ENCODE data around the gene ISLR.
"Not testable (repeated sequence)": the region's sequence is repeated elsewhere in the genome, so short reads cannot be mapped to it uniquely, and the experiment has no call there.

Gene ISLR

DNA sequence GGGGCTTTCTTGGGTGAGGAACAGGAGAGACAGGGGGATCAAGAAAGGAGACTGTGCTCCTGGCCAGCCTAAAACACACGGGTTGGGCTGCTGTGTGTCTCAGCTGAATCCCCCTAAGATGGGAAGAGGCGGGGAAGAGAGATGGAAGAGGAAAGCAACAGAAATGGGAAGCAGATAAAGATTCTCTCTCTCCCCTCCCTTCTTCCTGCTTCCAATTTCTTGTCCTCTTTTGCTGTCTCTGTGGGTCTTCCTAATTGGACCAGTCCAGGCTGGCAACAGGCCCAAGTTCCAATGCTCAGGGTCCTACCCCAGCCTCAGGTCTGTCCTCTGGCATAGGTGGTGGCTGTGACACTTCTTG lies 36.0 kb upstream of the ISLR start:
- DNase-seq = no peak

- DNase-seq = no peak
Observed at GRCh38 chr15:74138642-74139041, 34.9 kb upstream of the ISLR start.

- DNase-seq = no peak
Observed at GRCh38 chr15:74141591-74141990, 31.9 kb upstream of the ISLR start.

GRCh38 chr15:74144153-74144775 lies 29.2 kb upstream of the ISLR start:
- no peak for DNase-seq

DNA sequence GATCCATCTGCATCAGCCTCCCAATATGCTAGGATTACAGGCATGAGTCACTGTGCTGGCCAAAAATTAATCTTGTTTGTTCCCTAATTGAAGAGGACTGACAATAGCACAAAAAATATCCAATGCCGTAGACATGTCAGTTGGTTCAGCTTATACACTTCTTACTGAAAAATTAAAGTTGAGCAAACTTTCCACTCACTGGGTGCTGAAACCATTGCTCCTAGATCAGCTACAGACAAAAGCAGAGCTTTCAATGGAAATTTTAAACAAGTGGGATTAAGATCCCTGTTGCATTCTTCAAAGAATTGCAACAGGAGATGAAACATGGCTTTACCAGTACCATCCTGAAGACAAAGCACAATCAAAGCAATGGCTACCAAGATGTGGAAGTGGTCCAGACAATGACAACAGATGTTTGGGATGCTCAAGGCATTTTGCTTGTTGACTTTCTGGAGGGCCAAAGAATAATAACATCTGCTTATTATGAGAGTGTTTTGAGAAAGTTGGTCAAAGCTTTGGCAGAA lies 27.2 kb upstream of the ISLR start:
- DNase-seq = no peak

DNA sequence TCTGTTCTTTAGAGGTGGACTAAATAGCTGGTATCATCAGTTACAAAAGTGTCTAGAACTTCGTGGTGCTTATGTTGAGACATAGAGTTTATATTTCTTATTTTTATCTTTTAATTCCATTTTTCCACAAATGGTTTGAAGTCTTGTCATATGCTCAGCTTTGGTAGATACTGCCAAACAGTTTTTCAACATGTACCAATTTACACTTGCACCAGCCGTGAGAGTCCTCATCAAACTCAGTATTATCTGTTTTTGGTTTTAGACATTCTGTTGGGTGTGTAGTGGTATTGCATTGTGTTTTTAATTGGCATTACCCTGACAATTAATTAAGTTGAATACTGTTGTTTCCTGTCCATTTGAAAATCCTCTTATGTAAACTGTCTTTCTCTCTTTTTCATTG lies 26.5 kb upstream of the ISLR start:
- no peak for DNase-seq

- no peak for DNase-seq
Observed at GRCh38 chr15:74155766-74156417, 17.6 kb upstream of the ISLR start.

DNA sequence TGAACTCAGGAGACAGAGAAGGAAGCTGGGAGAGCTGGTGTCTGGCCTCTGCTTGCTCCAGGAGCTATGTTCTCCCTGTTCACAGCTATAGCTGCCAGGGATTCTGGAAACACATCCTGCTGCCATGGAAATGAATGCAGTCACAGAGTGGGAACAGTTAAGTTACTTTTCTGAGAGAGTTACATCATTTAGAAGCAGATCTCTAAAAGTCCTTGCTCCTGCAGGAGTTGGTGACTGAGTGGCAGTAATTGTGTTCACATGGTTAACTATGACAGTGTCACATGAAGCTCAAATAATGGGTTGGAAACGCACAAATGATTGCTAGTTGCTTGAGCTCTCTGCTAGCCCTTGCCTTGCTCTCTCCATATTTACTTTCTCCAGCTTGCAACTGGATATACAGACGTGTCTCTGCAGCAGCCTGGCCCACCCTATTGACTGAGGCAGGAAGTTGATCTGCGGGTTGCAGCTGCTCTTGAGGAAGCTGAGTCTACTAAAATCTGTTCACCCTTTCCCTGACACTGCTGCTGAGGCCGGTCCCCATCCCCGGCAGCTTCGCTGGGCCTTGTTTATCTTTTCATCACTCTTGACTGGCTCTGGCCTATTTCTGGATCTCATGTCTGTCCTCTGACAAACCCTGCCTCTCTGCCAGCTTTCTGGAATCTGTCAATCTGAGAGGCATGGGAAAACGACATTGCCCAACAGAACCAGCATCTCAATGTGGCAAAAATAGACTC lies 16.7 kb upstream of the ISLR start:
- DNase-seq = no peak

DNA sequence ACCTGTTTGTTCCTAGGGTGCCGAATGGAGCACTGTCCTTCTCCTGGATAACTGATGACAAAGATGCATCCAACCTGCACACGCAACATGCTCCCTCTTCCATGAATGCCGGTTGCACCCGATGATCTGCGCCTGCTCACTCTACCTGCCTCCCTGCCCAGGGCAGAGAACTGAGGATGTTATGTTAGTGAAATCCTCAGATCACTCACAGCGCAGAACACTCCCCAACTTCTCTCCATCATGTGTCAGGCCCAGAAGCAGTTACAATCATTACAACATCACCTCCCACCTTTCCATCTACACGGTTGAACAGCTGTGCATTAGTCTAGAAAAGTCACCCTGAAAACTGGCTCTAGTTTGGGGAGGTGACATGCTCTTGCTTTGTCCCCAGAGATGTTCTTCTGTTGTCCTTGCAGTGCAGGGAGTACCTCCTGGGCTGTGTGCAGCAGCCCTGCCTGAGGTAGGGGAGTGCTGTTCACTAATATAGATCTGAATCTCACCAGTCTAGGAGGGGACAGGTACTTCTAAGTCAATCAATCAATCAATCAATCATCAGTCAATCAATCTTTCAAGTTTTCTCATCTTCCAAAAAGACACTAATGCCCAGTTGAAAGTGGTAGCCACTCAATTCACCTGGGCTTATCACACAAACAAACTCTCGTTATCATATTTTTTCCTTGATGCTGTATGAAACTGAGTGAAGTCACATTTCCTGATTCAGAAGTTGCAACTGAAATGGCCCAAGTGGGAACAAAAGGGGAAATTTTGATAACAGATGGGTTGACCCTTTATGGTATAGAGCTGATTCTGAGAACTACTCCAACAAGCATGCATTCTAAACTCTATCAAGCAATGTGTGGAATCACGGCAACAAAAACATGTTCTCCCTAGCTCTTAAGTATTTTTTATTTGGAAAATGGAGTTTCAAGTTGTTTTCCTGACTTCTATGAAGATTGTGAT lies 15.4 kb upstream of the ISLR start:
- DNase-seq = no peak

DNA sequence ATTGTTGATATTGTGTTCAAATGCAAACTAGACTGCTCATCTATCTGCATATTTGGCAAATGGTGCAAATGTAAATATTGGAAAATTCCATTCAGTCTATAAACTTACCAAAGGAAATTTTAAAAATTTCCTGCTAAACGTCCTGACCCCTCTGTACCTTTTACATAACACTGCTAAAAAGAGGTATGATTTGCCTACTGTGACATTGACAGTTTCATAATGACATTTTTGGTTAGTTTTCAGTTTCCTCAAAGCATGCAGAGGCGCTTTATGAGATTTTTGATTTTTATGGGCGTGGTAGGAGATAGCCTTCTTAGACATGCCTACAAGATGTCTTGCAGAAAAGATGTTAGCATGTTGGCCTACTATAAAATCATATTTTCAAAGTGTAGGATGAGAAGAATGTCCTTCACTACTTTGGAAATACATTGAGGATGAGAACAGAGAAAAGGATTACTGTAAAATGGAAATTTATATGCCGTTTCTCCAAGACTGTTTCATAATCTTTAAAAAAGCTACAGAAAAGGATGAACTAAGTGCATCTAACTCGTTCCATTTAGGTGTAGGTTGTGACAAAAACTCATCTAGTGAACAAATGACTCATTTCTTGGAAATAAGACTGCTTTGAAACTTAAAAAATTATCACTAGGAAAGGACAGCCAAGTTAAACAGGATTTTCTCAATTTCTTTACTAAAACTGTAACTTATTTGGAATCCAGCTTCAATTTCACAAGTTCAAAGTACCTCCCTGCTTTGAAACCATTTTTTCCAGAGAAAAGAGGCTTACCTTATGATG lies 14.5 kb upstream of the ISLR start:
- DNase-seq = no peak

DNA sequence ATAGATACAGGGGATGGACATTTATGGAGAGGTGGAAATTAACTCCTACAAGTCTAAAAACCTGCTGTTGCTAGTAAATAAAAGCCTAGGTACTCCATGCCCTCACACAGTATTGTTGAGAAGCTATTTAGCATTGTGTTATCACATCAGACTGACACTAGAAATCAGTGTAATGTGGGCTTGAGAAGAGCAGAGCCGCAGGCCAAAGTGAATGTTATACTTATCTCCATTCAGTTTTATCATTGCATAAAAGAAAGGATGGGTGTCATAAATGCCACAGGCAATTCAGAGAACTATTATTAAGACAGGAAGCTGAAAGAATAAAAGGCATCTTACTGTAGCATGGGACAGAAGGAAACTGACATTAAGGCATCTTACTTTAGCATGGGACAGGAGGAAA lies 13.7 kb upstream of the ISLR start:
- DNase-seq = no peak

DNA sequence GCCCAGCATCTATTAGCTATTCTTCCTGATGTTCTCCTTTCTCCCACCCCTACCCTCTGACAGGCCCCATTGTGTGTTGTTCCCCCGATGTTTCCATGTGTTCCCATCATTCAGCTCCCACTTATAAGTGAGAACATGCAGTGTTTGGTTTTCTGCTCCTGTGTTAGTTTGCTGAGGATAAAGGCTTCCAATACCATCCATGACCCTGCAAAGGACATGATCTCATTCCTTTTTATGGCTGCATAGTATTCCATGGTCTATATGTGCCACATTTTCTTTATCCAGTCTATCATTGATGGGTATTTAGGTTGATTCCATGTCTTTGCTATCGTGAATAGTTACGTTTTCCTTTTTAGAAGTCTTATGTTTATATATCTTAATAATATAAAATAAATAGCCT lies 13.1 kb upstream of the ISLR start:
- DNase-seq = not testable (repeated sequence)

DNA sequence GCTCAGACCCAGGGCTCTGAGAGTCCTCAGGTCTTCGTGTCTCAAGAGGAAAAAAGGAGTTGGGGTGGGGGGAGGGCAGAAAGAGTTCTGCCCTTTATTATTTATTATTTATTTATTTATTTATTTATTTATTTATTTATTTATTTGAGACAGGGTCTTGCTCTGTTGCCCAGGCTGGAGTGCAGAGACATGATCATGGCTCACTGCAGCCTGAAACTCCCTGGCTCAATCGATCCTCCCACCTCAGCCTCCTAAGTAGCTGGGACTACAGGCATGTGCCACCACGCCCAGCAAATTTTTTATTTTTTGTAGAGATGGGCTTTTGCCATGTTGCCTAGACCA lies 11.3 kb upstream of the ISLR start:
- not testable (repeated sequence) for DNase-seq

- DNase-seq = no peak
Observed at GRCh38 chr15:74165461-74165860, 8.0 kb upstream of the ISLR start.

- no peak for DNase-seq
Observed at GRCh38 chr15:74167891-74168331, 5.6 kb upstream of the ISLR start.

GRCh38 chr15:74168711-74169126 lies 4.8 kb upstream of the ISLR start:
- DNase-seq = no peak

DNA sequence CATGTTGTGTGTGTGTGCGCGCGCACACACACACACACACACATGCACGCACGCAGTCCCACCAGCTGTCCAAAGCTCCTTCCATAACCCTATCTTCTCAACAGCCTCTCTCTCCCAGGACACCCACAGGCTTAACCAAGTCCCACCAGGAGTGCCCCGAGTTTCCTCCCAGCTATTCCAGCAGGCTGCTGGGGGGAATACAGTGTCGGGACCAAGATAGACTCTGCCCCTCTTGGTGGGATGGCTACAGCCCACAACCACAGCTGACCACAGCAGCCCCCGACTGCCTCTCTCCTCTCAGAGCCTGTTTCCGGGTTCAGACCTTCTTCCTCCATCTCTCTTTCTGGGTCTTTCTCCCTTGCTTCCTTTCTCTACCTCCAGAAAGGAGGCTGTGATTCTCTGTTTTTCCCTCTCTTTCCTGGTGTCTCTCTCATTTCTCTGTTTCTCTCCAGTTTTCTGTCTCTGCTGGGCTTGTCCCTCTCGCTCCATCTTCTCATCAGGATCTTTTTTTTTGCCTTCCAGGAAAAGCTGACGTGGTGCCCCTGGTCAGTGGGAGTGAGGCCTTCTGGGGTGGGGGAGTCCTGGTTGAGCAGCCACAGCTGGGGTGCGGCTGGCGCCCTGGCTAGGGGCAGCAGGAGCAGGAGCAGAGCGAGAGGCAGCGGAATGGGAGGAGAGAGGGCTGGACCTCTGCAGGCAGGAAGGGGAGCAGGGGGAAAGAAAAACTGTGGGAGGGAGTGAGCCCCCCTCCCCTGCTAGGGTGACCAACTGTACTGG lies 3.3 kb upstream of the ISLR start:
- no peak for DNase-seq

- no peak for DNase-seq
Observed at GRCh38 chr15:74170875-74171578, 2.5 kb upstream of the ISLR start.

GRCh38 chr15:74171965-74172541 lies 1.5 kb upstream of the ISLR start:
- DNase-seq = no peak

GRCh38 chr15:74172701-74173379 lies 670 bp upstream of the ISLR start:
- no peak for DNase-seq

All from stimulated activated CD4-positive, alpha-beta T cell treated with anti-CD3 and anti-CD28 coated beads, Interleukin-4, amount 100 ng/mL, for 24 hours (primary cell).